ENCODE measurements around the gene SYTL5. TPM values are rescaled to one million over a fixed set of nuclear protein-coding genes. Genes with fewer than 3 reads are reported as not detected.

Gene SYTL5
- total and polyA plus RNA-seq, 2 of the 4 experiments (the other 2 are of a cell fraction): 0.19 to 0.54 TPM

- DNase-seq: no peak
- H3K79me1 ChIP-seq (ENCODE audit: low read depth in 1 of 2, low read length in 2 of 2): no peaks in the 10 kb centered on the region
- POLR2A ChIA-PET (ENCODE audit: unreplicated experiment): no interaction called here
Measured at GRCh38 chrX:38163193-38163592, 156.8 kb downstream of the SYTL5 start.

More at GRCh38 chrX:38163193-38163592, 156.8 kb downstream of the SYTL5 start:
- no peak overlapping the region for H4K8ac ChIP-seq (ENCODE audit: low read depth in 2 of 2, low read length in 2 of 2)
- H3K9ac ChIP-seq (ENCODE audit: low read depth, low read length): no peak overlapping the region
- H2AK5ac ChIP-seq (ENCODE audit: low read depth, low read length): no peak overlapping the region
- no peaks in the 10 kb centered on the region for H3K27me3 ChIP-seq (ENCODE audit: control insufficient read depth, insufficient read depth, low read length)
- H3K18ac ChIP-seq (ENCODE audit: low read depth, low read length): no peak overlapping the region
- H3K23ac ChIP-seq (ENCODE audit: low read depth, low read length): no peak overlapping the region
- no peak overlapping the region for H2BK120ac ChIP-seq (ENCODE audit: low read depth, low read length)
- in situ Hi-C loops (cut with MboI; ENCODE audit: low sequenced_read_pairs): no loop called here
- no peaks in the 10 kb centered on the region for H3K9me1 ChIP-seq (ENCODE audit: insufficient read depth, low read length)
- no peak overlapping the region for H2BK5ac ChIP-seq (ENCODE audit: low read depth, low read length, poor library complexity, severe bottlenecking)
- H3K4me2 ChIP-seq (ENCODE audit: low read depth, low read length): no peak overlapping the region
- H2AFZ ChIP-seq (replicated peaks; ENCODE audit: low read length, poor library complexity): no peak overlapping the region
- no peak for ATAC-seq (ENCODE audit: low read depth)
- CTCF ChIA-PET: no interaction called here
- H4K91ac ChIP-seq (ENCODE audit: insufficient read depth, low read depth, low read length): no peak overlapping the region
- no peak overlapping the region for H3K14ac ChIP-seq (replicated peaks; ENCODE audit: low read depth, low read length)
- no peak overlapping the region for H3K4me3 ChIP-seq (ENCODE audit: insufficient read depth, low read depth, low read length)
- H3K56ac ChIP-seq (ENCODE audit: extremely low read depth, insufficient read depth, low read length): no peak overlapping the region
- H2AK9ac ChIP-seq (replicated peaks; ENCODE audit: low read depth, low read length, poor library complexity): no peak overlapping the region
- TF ChIP-seq POLR2A (IDR thresholded peaks at IDR 0.05; ENCODE audit: low read depth, low read length) (no peak), BHLHE40 (IDR thresholded peaks at IDR 0.05; ENCODE audit: low read depth, low read length) (no peak), MXI1 (IDR thresholded peaks at IDR 0.05; ENCODE audit: borderline replicate concordance, low read depth, low read length) (no peak), CTCF (conservative IDR thresholded peaks at IDR 0.05; ENCODE audit: low read depth, low read length) (no peak), USF2 (IDR thresholded peaks at IDR 0.05; ENCODE audit: low read depth, low read length) (no peak), RAD21 (IDR thresholded peaks at IDR 0.05; ENCODE audit: low read length) (no peak), FOS (IDR thresholded peaks at IDR 0.05; ENCODE audit: low read depth, low read length) (no peak)
- no peak overlapping the region for H3K4ac ChIP-seq (ENCODE audit: low read depth, low read length)
- H2BK15ac ChIP-seq (ENCODE audit: low read depth, low read length): no peak overlapping the region
- no peak overlapping the region for H2BK20ac ChIP-seq (ENCODE audit: low read depth, low read length)
- dilution Hi-C loops (cut with HindIII; ENCODE audit: low sequenced_read_pairs, unreplicated experiment): no loop called here
- no TSS peak for BruUV-seq (replicated peaks)
- H4K20me1 ChIP-seq (ENCODE audit: insufficient read depth, low read length): no peaks in the 10 kb centered on the region
- intact Hi-C loops (cut with micrococcal nuclease): loop anchor here (10.0 kb wide), 1 partner anchor 658 kb away; no protein-coding TSS in a partner anchor
- no peak overlapping the region for H3K27ac ChIP-seq (ENCODE audit: insufficient read depth, low read length)
- H3K9me3 ChIP-seq (ENCODE audit: control insufficient read depth, insufficient read depth, low read length): no peaks in the 10 kb centered on the region
- peaks cover 2% of the 10 kb centered on the region; the same call in 1 of the 2 replicates for H3K36me3 ChIP-seq (ENCODE audit: control insufficient read depth, insufficient read depth, low read length)
- no peaks in the 10 kb centered on the region for H3K4me1 ChIP-seq (ENCODE audit: control insufficient read depth, insufficient read depth, low read length)
- no peak overlapping the region for H4K5ac ChIP-seq (ENCODE audit: low read depth, low read length)

Data from IMR-90 (cell line).